NCI-H748 (cell line): Measurements from ENCODE around the gene ALG12.

Experiments
- DNase-seq: peaks from one replicate; lab custom pipeline; 2025; ENCODE audit not compliant: unreplicated experiment; lab: John Stamatoyannopoulos, UW

ALG12 gene

DNA sequence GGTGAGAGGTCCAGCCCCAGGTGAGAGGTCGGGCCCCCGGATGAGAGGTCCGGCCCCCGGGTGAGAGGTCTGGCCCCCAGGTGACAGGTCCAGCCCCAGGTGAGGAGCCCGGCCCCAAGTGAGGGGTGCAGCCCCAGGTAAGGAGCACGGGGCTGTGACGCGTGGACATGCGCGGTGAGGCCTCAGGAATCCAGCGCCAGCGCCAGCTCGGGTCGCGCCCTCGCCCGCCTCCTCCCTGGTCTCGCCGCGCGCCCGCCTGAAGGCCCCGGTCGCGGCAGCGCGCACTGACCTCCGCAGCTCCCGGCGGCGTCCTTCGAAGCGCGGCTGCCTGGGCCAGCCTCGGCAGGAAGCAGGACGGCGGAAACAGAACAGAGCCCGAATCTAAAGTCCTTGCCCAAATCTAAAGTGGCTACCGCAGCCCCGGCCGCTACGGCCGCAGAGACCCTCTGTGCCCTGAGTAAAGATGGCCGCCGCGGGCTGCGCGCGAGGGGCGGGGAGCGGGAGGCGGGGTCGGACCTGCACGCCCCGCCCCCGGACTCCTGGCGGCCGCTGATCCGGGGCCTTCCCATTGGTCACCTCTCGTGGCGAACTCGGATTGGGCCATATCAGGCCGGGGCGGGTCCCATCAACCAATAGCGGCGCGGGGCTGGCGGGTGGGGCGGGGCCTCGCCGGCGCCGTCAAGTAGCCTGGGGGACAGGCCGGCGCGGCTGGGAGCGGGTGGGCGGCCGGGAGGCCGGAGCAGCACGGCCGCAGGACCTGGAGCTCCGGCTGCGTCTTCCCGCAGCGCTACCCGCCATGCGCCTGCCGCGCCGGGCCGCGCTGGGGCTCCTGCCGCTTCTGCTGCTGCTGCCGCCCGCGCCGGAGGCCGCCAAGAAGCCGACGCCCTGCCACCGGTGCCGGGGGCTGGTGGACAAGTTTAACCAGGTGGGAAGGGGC lies at the start of gene ALG12, which contains the start of gene CRELD2:
ALG12 (minus strand) TSS at position 465 of the 937 bp plus-strand sequence. CDS start 4,673 bp downstream, outside the sequence.
CRELD2 (plus strand) TSS at position 661 of the 937 bp plus-strand sequence; CDS start at position 797, 136 bp downstream.
- DNase-seq: peak; percentile 97

- no peak for DNase-seq
Observed at GRCh38 chr22:49967706-49968208, 49.5 kb upstream of the ALG12 start.

- no peak for DNase-seq
Observed at GRCh38 chr22:49966774-49967705, 48.8 kb upstream of the ALG12 start.

DNA sequence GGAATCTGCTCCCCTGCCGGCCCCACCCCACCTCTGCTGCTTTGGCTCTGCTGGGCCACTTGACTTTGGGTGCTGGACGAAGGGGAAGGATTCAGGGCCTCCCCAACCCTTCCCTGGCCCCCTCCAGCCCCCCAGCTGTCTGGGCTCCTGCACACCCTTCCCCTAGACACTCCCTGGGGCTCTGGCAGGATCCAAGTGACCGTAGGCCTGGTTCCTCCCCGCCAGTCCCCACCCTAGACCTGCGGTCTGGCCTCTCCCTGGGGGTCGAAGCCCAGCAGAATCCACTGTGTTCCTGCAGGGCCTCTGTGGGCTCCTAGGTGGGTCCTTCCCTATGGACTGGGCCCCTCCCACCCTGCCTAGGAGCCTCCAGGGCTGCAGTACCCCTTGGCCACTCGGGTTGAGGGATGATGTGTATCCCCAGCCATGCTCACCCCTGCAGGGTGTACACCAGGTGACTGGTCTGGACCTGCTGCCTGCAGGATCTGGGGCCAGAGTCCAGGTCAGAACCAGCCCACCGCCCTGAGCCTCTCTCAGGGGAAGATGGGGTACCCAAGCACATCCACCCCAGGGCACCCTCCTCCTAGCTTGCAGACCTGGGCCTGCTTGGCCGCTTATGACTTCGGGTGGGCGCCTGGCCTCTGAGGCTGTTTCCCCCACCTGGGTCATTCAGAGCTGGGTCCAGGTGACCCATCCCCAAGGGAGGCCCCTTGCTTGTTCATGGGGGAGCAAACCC lies 48.0 kb upstream of the ALG12 start:
- DNase-seq: no peak

- no peak for DNase-seq
Observed at GRCh38 chr22:49965091-49966040, 47.1 kb upstream of the ALG12 start.

GRCh38 chr22:49964136-49965090 lies 46.2 kb upstream of the ALG12 start:
- no peak for DNase-seq

DNA sequence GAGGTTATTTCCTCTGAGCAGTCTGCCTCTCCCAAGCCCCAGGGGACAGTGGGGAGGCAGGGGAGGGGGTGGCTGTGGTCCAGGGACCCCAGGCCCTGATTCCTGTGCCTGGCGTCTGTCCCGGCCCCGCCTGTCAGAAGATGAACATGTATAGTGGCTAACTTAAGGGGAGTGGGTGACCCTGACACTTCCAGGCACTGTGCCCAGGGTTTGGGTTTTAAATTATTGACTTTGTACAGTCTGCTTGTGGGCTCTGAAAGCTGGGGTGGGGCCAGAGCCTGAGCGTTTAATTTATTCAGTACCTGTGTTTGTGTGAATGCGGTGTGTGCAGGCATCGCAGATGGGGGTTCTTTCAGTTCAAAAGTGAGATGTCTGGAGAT lies 45.4 kb upstream of the ALG12 start:
- peak; percentile 45 for DNase-seq

- DNase-seq: peak; percentile 45
Observed at GRCh38 chr22:49962751-49963646, 44.8 kb upstream of the ALG12 start.

DNA sequence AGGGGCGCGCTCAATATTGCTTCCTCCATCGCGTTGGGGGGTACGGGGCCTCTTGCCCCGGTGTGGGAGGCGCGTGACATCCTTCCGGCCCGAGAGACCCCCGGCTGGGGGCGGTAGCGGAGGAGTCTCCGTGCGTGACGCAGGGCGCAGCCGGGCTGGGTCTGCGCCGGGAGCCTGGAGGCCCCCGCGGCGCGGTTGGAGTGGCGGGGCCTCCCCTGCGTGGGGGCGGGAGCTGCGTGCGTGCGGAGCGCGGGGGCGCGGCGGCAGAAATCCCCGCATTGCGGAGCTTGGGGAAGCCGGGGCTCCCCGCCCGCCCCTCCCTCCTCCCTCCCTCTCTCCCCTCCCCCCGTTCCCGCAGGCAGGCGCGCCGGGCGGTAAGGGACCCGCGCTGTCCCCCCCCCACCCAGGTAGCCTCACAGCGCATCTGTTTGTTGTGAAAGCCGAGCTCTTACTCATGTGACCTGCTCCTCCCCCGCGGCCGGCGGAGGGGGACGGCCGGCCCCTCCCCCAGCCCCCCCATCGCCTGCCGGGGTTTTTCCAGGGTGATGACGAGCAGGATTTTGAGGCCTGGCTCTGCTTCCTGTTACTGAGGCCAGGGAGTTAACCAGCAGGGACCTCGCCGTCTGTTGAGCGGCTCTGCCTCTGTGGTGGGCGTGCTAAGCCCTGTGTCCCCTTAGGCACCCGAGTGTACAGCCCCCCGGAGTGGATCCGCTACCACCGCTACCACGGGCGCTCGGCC lies 43.9 kb upstream of the ALG12 start:
- peak; percentile 85 for DNase-seq

DNA sequence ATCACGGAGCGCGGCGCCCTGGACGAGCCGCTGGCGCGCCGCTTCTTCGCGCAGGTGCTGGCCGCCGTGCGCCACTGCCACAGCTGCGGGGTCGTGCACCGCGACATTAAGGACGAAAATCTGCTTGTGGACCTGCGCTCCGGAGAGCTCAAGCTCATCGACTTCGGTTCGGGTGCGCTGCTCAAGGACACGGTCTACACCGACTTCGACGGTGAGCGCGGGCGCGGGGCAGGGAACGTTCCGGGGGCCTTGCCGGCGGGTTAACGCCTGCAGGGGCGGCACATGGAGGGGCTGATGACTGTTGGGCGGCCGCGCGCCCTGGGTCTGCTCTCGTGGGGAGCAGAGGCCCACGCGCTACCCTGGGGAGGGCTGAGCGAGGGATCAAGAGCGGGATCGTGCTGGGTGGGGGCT lies 43.4 kb upstream of the ALG12 start:
- DNase-seq: no peak

DNA sequence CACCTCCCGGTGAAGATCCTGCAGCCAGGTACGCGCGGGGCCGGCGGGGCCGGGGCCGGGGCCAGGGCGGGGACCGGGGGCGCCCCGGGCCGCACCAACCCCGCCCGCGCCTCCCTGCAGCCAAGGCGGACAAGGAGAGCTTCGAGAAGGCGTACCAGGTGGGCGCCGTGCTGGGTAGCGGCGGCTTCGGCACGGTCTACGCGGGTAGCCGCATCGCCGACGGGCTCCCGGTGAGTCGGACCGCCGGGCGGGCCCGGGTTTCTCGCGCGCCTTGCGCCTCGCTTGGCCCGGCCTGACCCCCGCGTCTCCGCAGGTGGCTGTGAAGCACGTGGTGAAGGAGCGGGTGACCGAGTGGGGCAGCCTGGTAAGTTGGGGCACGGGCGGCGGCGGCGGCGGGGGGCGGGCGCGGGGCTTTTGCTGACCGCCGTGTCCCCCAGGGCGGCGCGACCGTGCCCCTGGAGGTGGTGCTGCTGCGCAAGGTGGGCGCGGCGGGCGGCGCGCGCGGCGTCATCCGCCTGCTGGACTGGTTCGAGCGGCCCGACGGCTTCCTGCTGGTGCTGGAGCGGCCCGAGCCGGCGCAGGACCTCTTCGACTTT lies 42.9 kb upstream of the ALG12 start:
- peak; percentile 68 for DNase-seq

DNA sequence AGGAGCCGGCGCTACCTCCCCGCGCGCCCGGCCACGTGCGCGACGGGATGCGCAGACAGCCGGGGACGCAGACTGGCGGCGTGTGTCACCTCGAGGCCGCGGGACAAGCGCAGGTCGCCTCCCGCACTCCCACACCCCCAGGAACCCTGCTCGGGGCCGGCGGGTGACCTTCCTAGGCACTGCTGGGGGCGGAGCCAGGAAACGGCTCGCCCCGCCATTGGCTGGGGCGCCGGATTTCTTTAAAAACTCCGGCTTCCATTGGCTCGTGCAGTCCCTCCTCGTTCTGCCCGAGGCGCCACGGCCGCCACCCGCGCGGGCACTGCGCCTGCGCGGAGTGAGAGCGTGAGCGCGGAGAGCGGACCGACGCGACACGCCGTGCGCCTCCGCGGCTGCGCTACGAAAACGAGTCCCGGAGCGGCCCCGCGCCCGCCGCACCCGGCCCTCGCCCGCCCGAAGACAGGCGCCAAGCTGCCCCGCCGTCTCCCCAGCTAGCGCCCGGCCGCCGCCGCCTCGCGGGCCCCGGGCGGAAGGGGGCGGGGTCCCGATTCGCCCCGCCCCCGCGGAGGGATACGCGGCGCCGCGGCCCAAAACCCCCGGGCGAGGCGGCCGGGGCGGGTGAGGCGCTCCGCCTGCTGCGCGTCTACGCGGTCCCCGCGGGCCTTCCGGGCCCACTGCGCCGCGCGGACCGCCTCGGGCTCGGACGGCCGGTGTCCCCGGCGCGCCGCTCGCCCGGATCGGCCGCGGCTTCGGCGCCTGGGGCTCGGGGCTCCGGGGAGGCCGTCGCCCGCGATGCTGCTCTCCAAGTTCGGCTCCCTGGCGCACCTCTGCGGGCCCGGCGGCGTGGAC lies 42.1 kb upstream of the ALG12 start, which contains the start of gene PIM3:
PIM3 (plus strand) TSS at position 614 of the 846 bp plus-strand sequence; CDS start at position 790, 176 bp downstream.
- DNase-seq: peak; percentile 99

GRCh38 chr22:49959782-49960158 lies 41.5 kb upstream of the ALG12 start:
- no peak for DNase-seq

DNA sequence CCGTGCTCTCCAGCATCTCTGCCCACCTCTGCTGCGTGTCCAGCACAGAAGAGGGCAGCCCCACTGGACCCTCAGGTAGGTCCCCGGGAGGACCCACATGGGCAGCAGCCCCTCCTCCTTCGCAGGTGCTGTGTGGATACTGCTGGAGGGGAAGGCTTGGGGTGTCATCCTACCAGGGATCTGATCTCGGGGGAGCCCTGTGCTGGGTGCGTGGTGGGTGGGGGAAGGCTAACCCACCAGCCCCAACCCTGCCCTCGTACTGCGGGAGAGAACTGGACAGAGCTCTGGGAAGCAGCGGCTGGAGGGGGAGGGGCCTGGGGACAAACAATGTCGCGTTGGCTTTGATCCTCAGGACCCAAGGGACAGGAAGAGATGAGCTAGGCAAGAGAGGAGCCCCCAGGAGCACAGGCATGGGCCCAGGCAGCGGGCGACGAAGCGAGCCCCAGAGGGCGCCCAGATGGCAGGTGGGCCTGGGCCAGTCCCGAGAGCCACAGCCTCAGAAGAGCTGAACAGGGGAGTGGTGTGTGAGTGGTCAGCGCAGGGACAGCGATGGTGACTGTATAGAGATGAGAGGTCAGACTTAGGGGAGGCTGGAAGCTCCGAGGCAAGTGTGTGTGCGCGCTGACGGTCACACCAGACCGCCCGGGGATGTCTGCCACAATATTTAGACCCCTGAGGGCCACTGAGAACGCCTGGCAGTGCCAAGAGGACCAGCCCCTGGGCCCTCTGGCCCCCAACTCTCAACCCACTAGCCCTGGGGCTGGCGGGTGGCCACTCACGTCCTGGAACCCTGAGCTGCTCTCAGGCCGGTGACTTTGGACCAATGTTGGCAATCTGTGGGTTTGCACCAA lies 40.9 kb upstream of the ALG12 start:
- no peak for DNase-seq
